Measurements from ENCODE around the gene UBE2M. TPM values are rescaled to one million over a fixed set of nuclear protein-coding genes. Genes with fewer than 3 reads are reported as not detected.
A peak's percentile ranks its signal among the peaks of the same experiment; 100 is the strongest.

Gene UBE2M
- polyA plus RNA-seq, 1 donor from 2014 or later, result 138 TPM

DNA sequence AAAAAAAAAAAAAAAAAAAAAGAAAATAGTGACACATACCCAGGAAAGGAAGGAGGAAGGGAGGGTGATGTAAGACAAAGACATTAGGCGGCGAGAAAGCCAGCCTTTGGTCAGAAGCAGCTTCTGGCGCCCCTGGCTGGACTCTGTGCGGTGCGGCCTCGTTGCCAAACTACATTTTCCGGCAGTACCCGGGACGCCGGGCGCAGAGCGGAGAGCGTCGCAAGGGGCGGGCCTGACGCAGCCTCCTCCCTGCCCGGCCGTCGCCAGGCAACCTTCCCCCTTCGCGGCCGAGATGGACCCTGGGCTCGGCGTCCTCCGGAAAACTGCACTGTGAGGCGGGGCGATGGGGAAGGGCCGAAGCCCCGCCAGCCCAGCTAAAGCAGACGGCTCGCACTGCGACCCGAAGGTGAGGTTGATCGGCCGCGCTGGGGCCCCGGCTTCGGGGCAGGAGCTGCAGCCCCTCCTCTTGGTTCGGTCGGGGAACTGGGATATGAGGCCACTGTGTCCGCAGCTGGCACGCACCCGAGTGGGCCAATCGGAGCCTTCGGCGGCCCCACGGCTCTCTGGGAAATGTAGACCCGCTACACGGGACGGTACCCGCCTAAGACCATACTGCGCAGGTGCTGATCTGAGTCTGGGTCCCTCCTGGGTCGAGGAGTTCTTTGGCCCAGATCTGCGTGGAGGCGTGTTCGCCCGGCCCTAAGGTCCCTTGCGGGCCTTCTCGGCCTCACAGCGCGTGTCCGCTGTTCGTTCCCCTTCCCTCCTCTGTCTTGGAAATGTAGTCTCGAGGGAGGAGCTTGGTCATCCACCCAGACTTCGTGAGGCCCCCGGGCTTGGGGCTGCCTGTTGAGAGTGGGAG is 17.0 kb upstream of the UBE2M start:
- Histone ChIP-seq H4K20me1 (ENCODE audit: insufficient read depth) (no peaks in the 10 kb centered on the region), H3K79me2 (replicated peaks; ENCODE audit: insufficient read depth, low read length) (peaks cover 28% of the 10 kb centered on the region), H3F3A (ENCODE audit: insufficient read depth, low read length, poor library complexity, severe bottlenecking) (no peaks in the 10 kb centered on the region), H3K4me3 (ENCODE audit: low read length) (peak overlapping the region; percentile 97), H3K27ac (ENCODE audit: low read length) (peak overlapping the region; percentile 92), H3K27me3 (ENCODE audit: insufficient read depth, low read depth, low read length) (no peaks in the 10 kb centered on the region), H3K4me2 (ENCODE audit: low read length) (peak overlapping the region; percentile 94), H3K9ac (ENCODE audit: low read length) (peak overlapping the region; percentile 96), H3K36me3 (ENCODE audit: insufficient read depth, low read length) (no peaks in the 10 kb centered on the region), H3K9me2 (ENCODE audit: insufficient read depth, low read length) (no peaks in the 10 kb centered on the region), H3K9me3 (ENCODE audit: low read length) (no peaks in the 10 kb centered on the region), H2AFZ (ENCODE audit: low read depth, low read length) (peak overlapping the region; percentile 85)
- TF ChIP-seq EP300 (conservative IDR thresholded peaks at IDR 0.05; ENCODE audit: poor library complexity, severe bottlenecking) (peak; percentile 69), EZH2 (IDR thresholded peaks at IDR 0.05; ENCODE audit: borderline replicate concordance, insufficient read depth, low read length, poor library complexity, severe bottlenecking) (no peak), SMC3 (conservative IDR thresholded peaks at IDR 0.05; ENCODE audit: poor library complexity) (no peak), POLR2AphosphoS5 (IDR thresholded peaks at IDR 0.05) (peak; percentile 77), TAF1 (IDR thresholded peaks at IDR 0.05; ENCODE audit: low read depth) (no peak), RAD21 (conservative IDR thresholded peaks at IDR 0.05) (peak; percentile 23), MXI1 (conservative IDR thresholded peaks at IDR 0.05; ENCODE audit: poor library complexity, severe bottlenecking) (peak; percentile 76)
- TF ChIP-seq, protein P1, sequence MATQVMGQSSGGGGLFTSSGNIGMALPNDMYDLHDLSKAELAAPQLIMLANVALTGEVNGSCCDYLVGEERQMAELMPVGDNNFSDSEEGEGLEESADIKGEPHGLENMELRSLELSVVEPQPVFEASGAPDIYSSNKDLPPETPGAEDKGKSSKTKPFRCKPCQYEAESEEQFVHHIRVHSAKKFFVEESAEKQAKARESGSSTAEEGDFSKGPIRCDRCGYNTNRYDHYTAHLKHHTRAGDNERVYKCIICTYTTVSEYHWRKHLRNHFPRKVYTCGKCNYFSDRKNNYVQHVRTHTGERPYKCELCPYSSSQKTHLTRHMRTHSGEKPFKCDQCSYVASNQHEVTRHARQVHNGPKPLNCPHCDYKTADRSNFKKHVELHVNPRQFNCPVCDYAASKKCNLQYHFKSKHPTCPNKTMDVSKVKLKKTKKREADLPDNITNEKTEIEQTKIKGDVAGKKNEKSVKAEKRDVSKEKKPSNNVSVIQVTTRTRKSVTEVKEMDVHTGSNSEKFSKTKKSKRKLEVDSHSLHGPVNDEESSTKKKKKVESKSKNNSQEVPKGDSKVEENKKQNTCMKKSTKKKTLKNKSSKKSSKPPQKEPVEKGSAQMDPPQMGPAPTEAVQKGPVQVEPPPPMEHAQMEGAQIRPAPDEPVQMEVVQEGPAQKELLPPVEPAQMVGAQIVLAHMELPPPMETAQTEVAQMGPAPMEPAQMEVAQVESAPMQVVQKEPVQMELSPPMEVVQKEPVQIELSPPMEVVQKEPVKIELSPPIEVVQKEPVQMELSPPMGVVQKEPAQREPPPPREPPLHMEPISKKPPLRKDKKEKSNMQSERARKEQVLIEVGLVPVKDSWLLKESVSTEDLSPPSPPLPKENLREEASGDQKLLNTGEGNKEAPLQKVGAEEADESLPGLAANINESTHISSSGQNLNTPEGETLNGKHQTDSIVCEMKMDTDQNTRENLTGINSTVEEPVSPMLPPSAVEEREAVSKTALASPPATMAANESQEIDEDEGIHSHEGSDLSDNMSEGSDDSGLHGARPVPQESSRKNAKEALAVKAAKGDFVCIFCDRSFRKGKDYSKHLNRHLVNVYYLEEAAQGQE (IDR thresholded peaks at IDR 0.05; ENCODE audit: borderline replicate concordance), result peak; percentile 75
- TF ChIP-seq, protein P2, sequence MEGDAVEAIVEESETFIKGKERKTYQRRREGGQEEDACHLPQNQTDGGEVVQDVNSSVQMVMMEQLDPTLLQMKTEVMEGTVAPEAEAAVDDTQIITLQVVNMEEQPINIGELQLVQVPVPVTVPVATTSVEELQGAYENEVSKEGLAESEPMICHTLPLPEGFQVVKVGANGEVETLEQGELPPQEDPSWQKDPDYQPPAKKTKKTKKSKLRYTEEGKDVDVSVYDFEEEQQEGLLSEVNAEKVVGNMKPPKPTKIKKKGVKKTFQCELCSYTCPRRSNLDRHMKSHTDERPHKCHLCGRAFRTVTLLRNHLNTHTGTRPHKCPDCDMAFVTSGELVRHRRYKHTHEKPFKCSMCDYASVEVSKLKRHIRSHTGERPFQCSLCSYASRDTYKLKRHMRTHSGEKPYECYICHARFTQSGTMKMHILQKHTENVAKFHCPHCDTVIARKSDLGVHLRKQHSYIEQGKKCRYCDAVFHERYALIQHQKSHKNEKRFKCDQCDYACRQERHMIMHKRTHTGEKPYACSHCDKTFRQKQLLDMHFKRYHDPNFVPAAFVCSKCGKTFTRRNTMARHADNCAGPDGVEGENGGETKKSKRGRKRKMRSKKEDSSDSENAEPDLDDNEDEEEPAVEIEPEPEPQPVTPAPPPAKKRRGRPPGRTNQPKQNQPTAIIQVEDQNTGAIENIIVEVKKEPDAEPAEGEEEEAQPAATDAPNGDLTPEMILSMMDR (IDR thresholded peaks at IDR 0.05; ENCODE audit: poor library complexity, severe bottlenecking), result peak; percentile 40

DNA sequence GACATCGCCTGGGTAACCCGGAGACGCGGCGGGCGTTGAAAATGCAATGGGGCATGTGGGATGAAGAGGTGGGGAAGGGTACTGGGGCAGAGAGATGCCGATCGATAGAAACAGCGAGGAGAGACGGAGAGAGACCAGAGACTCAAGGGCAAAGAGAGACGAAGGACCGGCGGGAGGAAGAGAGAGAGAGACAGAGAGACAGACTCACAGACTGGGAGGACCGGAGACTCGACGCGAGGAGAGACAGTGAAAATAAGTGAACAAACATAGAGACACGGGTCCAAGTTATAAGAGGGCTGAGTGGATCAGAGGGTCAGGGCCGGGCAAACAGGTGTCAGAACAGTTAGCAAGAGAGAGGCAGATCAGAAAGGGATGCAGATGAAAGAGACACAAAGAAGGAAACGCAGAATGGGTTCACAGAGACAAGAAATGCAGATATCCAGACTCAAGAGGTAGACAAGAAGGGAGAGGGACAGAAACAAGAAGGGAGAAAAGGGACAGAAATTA is 15.3 kb upstream of the UBE2M start:
- Histone ChIP-seq H3K4me3 (ENCODE audit: low read length) (peak overlapping the region; percentile 97), H4K20me1 (ENCODE audit: insufficient read depth) (no peaks in the 10 kb centered on the region), H3K9me2 (ENCODE audit: insufficient read depth, low read length) (no peaks in the 10 kb centered on the region), H3F3A (ENCODE audit: insufficient read depth, low read length, poor library complexity, severe bottlenecking) (no peaks in the 10 kb centered on the region), H3K9me3 (ENCODE audit: low read length) (no peaks in the 10 kb centered on the region), H3K27me3 (ENCODE audit: insufficient read depth, low read depth, low read length) (no peaks in the 10 kb centered on the region), H3K36me3 (ENCODE audit: insufficient read depth, low read length) (no peaks in the 10 kb centered on the region), H3K9ac (ENCODE audit: low read length) (peak overlapping the region; percentile 97), H3K4me2 (ENCODE audit: low read length) (peak overlapping the region; percentile 75), H3K27ac (ENCODE audit: low read length) (peak overlapping the region; percentile 92), H3K79me2 (replicated peaks; ENCODE audit: insufficient read depth, low read length) (peaks cover 20% of the 10 kb centered on the region), H2AFZ (ENCODE audit: low read depth, low read length) (peak overlapping the region; percentile 10)
- TF ChIP-seq MXI1 (conservative IDR thresholded peaks at IDR 0.05; ENCODE audit: poor library complexity, severe bottlenecking) (peak; percentile 99), POLR2AphosphoS5 (IDR thresholded peaks at IDR 0.05) (no peak), SMC3 (conservative IDR thresholded peaks at IDR 0.05; ENCODE audit: poor library complexity) (no peak), RAD21 (conservative IDR thresholded peaks at IDR 0.05) (no peak), EZH2 (IDR thresholded peaks at IDR 0.05; ENCODE audit: borderline replicate concordance, insufficient read depth, low read length, poor library complexity, severe bottlenecking) (no peak), TAF1 (IDR thresholded peaks at IDR 0.05; ENCODE audit: low read depth) (no peak)
- TF ChIP-seq, protein P1 (IDR thresholded peaks at IDR 0.05; ENCODE audit: borderline replicate concordance), result no peak

All from neural cell (in vitro differentiated cells).